Measurements from ENCODE around the gene MRNIP.

MRNIP gene

GRCh38 chr5:179833709-179834070, 24.9 kb downstream of the MRNIP start:
- Histone ChIP-seq H3K9me3 (ENCODE audit: insufficient read depth, low read depth, low read length) (no peaks in the 10 kb centered on the region), H3K27me3 (ENCODE audit: insufficient read depth, low read length) (no peaks in the 10 kb centered on the region), H3K27ac (ENCODE audit: low read length) (no peak overlapping the region), H3K4me1 (ENCODE audit: insufficient read depth, low read length) (peaks cover 6% of the 10 kb centered on the region; the same call in 1 of the 2 replicates), H3K9ac (ENCODE audit: low read depth, low read length) (no peak overlapping the region), H3K36me3 (ENCODE audit: insufficient read depth, low read depth, low read length) (peaks cover 84% of the 10 kb centered on the region), H3K4me3 (ENCODE audit: low read length) (no peak overlapping the region)

- H3K36me3 ChIP-seq (ENCODE audit: insufficient read depth, low read depth, low read length) = peaks cover 83% of the 10 kb centered on the region
- H3K4me3 ChIP-seq (ENCODE audit: low read length) = no peak overlapping the region
- H3K9me3 ChIP-seq (ENCODE audit: insufficient read depth, low read depth, low read length) = no peaks in the 10 kb centered on the region
- no peaks in the 10 kb centered on the region for H3K27me3 ChIP-seq (ENCODE audit: insufficient read depth, low read length)
- H3K4me1 ChIP-seq (ENCODE audit: insufficient read depth, low read length) = peaks cover 8% of the 10 kb centered on the region; the same call in 1 of the 2 replicates
- no peak overlapping the region for H3K9ac ChIP-seq (ENCODE audit: low read depth, low read length)
- no peak overlapping the region for H3K27ac ChIP-seq (ENCODE audit: low read length)
Measured at GRCh38 chr5:179833056-179833708, 25.4 kb downstream of the MRNIP start.

DNA sequence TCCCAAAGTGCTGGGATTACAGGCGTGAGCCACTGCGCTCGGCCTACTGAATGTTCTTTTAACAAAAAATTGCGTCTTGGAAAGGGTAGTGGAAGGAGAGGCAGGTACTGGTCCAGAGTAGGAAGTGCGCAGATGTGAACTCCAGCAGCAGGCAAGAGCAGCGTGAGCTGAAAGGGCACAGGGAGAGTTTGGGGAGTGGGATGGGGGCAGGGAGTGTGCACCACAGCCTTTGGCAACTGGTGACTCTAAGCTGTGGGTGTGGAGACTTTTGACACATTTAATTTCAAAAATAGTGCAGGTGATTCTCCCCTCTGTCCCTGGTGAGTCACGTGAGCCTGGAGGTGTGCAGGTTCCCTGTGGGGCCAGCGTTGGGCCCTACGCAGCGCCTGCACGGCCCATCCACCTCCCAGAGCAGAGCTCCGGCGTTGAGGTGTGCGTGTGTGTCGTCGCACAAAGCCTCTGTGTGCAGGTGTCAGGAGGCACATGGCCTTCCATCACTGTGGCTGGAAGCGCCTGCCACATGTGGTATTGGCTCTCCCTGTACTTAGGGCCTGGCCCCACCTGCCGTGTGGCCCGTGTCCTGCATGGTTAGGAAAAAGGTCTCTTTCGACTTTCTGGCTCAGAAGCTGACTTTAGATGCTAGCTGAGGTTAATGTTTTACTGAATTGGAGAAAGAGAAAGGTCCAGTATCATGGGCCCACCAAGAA, 26.4 kb downstream of the MRNIP start:
- Histone ChIP-seq H3K36me3 (ENCODE audit: insufficient read depth, low read depth, low read length) (peaks cover 83% of the 10 kb centered on the region), H3K27me3 (ENCODE audit: insufficient read depth, low read length) (no peaks in the 10 kb centered on the region), H3K4me3 (ENCODE audit: low read length) (no peak overlapping the region), H3K4me1 (ENCODE audit: insufficient read depth, low read length) (peaks cover 8% of the 10 kb centered on the region; the same call in 1 of the 2 replicates), H3K27ac (ENCODE audit: low read length) (no peak overlapping the region), H3K9me3 (ENCODE audit: insufficient read depth, low read depth, low read length) (no peaks in the 10 kb centered on the region), H3K9ac (ENCODE audit: low read depth, low read length) (no peak overlapping the region)

DNA sequence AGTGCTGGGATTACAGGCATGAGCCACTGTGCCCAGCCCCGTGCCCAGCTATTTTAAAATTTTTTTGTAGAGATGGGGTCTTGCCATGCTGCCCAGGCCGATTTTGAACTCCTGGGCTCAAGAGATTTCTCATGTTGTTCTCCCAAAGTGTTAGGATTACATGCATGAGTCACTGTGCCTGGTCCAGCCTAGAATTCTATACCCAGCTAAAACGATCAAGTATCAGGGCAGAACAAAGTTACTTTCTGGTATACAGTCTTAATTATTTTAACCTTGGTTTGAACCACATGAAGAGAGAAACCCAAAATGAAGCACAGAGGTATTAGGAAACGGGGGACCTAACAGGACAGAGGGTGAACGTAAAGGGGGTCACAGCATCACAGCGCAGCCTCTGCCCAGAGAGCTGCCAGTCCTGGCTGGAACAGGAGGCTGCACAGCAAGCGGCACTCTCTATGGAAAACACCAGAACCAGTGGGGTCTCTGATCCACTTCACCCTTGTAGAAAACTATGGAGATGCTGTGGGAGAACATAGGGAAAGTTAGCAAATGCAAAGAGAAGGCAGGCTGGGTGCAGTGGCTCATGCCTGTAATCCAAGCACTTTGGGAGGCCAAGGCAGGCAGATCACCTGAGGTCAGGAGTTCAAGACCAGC, 27.7 kb downstream of the MRNIP start:
- no peak overlapping the region for H3K4me3 ChIP-seq (ENCODE audit: low read length)
- peaks cover 8% of the 10 kb centered on the region; the same call in 1 of the 2 replicates for H3K4me1 ChIP-seq (ENCODE audit: insufficient read depth, low read length)
- no peak overlapping the region for H3K9ac ChIP-seq (ENCODE audit: low read depth, low read length)
- no peaks in the 10 kb centered on the region for H3K9me3 ChIP-seq (ENCODE audit: insufficient read depth, low read depth, low read length)
- H3K27me3 ChIP-seq (ENCODE audit: insufficient read depth, low read length) = no peaks in the 10 kb centered on the region
- H3K36me3 ChIP-seq (ENCODE audit: insufficient read depth, low read depth, low read length) = peaks cover 83% of the 10 kb centered on the region
- H3K27ac ChIP-seq (ENCODE audit: low read length) = no peak overlapping the region

DNA sequence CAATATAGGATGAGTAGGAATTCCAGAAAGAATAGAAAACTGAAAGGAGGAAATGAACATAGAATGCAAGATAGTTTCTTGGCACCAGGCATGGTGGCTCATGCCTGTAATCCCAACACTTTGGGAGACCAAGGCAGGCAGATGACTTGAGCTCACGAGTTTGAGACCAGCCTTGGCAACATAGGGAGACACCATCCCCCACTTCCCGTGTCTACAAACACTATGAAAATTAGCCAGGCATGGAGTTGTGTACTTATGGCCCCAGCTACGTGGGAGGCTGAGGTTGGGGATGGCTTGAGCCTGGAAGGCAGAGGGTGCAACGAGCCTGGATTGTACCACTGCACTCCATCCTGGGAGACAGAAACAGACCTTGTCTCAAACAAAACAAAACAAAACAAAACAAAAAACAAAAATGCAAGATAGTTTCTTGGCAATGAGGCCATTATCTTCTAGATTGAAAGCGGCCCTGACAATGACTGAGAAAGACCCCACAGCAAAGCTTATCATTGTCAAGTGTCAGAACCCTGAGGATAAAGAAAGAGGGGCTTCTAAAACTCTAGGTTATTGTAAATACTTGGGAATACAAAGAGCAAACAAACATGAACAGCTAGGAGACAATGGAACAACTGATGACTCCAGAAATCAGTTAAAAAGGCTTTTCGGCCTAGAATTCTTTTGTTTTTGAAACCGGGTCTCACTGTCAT, 28.7 kb downstream of the MRNIP start:
- Histone ChIP-seq H3K27me3 (ENCODE audit: insufficient read depth, low read length) (no peaks in the 10 kb centered on the region), H3K9me3 (ENCODE audit: insufficient read depth, low read depth, low read length) (no peaks in the 10 kb centered on the region), H3K4me1 (ENCODE audit: insufficient read depth, low read length) (peaks cover 8% of the 10 kb centered on the region; the same call in 1 of the 2 replicates), H3K4me3 (ENCODE audit: low read length) (no peak overlapping the region), H3K27ac (ENCODE audit: low read length) (no peak overlapping the region), H3K36me3 (ENCODE audit: insufficient read depth, low read depth, low read length) (peaks cover 88% of the 10 kb centered on the region), H3K9ac (ENCODE audit: low read depth, low read length) (no peak overlapping the region)

DNA sequence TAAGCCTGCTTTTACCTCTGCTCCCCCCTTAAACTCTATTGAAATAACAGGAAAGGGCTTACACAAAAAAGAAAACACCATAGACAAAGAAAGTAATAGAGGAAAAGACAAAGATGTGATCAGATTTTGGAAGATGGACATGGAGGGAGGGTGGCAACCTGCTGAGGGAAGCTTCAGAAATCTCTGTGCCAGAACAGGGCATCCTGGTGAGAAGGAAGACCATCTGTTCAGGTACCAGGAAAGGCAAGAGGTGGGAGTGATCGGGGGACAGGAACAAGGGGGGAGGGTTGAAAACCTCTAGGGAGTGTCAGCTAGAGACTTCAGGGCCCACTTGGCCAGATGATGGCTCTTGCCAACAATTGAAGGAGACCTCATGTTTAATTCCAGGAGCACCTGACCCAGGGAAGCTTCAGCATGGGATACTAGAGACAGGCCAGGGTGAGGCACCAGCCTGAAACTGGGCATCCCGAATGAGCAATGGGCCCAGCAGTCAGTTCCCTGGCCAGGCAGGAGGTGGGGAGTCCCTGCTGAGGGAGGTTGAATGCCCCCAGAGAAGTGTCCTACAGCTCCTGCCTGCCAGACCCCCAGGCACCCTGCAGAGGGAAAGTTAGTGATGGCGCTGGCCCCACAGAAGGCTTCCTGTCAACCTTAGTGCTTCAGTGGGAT, 29.7 kb downstream of the MRNIP start:
- H3K27me3 ChIP-seq (ENCODE audit: insufficient read depth, low read length) = no peaks in the 10 kb centered on the region
- peak overlapping the region; percentile 18; the same call in 1 of the 2 replicates for H3K4me3 ChIP-seq (ENCODE audit: low read length)
- H3K27ac ChIP-seq (ENCODE audit: low read length) = peak overlapping the region; percentile 49
- peaks cover 95% of the 10 kb centered on the region for H3K36me3 ChIP-seq (ENCODE audit: insufficient read depth, low read depth, low read length)
- H3K4me1 ChIP-seq (ENCODE audit: insufficient read depth, low read length) = peaks cover 8% of the 10 kb centered on the region; the same call in 1 of the 2 replicates
- H3K9me3 ChIP-seq (ENCODE audit: insufficient read depth, low read depth, low read length) = no peaks in the 10 kb centered on the region
- no peak overlapping the region for H3K9ac ChIP-seq (ENCODE audit: low read depth, low read length)

GRCh38 chr5:179827680-179828079, 30.9 kb downstream of the MRNIP start:
- H3K27me3 ChIP-seq (ENCODE audit: insufficient read depth, low read length) = no peaks in the 10 kb centered on the region
- H3K27ac ChIP-seq (ENCODE audit: low read length) = no peak overlapping the region
- H3K9me3 ChIP-seq (ENCODE audit: insufficient read depth, low read depth, low read length) = no peaks in the 10 kb centered on the region
- no peak overlapping the region for H3K9ac ChIP-seq (ENCODE audit: low read depth, low read length)
- H3K4me3 ChIP-seq (ENCODE audit: low read length) = no peak overlapping the region
- peaks cover 9% of the 10 kb centered on the region for H3K4me1 ChIP-seq (ENCODE audit: insufficient read depth, low read length)
- peaks cover 94% of the 10 kb centered on the region for H3K36me3 ChIP-seq (ENCODE audit: insufficient read depth, low read depth, low read length)

DNA sequence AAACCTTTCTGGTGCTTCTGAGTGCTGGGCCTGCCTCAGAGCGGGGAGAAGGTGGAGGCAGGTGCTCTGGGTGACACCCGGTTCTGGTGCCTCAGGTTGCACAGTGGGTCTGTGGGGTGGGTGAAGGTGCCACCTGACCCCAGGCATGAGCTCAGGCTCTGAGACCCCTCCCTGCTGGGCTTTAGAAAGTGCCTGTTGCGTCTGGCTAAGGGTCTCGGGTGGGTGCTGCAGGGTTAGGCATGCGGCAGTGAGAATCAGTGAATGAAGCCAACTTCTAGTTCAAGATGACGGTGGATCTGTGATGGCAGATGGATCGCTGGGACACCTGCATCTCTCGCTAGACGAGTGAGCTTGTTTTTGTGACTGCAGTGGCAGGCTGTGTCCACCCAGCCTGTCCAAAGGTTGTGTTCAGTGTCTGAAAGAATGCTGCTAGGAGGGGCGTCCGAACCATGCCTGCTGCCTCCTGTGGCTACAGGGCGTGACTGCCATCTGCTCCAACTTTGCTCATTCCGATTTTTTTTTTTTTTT, 32.9 kb downstream of the MRNIP start:
- Histone ChIP-seq H3K9ac (ENCODE audit: low read depth, low read length) (no peak overlapping the region), H3K36me3 (ENCODE audit: insufficient read depth, low read depth, low read length) (peaks cover 77% of the 10 kb centered on the region), H3K4me1 (ENCODE audit: insufficient read depth, low read length) (peaks cover 18% of the 10 kb centered on the region), H3K9me3 (ENCODE audit: insufficient read depth, low read depth, low read length) (no peaks in the 10 kb centered on the region), H3K27ac (ENCODE audit: low read length) (no peak overlapping the region), H3K4me3 (ENCODE audit: low read length) (no peak overlapping the region), H3K27me3 (ENCODE audit: insufficient read depth, low read length) (no peaks in the 10 kb centered on the region)

GRCh38 chr5:179824745-179825112, 33.9 kb downstream of the MRNIP start:
- Histone ChIP-seq H3K9ac (ENCODE audit: low read depth, low read length) (no peak overlapping the region), H3K36me3 (ENCODE audit: insufficient read depth, low read depth, low read length) (peaks cover 67% of the 10 kb centered on the region), H3K4me1 (ENCODE audit: insufficient read depth, low read length) (peaks cover 25% of the 10 kb centered on the region), H3K4me3 (ENCODE audit: low read length) (no peak overlapping the region), H3K27ac (ENCODE audit: low read length) (no peak overlapping the region), H3K9me3 (ENCODE audit: insufficient read depth, low read depth, low read length) (no peaks in the 10 kb centered on the region), H3K27me3 (ENCODE audit: insufficient read depth, low read length) (peaks cover 4% of the 10 kb centered on the region; the same call in 1 of the 2 replicates)

DNA sequence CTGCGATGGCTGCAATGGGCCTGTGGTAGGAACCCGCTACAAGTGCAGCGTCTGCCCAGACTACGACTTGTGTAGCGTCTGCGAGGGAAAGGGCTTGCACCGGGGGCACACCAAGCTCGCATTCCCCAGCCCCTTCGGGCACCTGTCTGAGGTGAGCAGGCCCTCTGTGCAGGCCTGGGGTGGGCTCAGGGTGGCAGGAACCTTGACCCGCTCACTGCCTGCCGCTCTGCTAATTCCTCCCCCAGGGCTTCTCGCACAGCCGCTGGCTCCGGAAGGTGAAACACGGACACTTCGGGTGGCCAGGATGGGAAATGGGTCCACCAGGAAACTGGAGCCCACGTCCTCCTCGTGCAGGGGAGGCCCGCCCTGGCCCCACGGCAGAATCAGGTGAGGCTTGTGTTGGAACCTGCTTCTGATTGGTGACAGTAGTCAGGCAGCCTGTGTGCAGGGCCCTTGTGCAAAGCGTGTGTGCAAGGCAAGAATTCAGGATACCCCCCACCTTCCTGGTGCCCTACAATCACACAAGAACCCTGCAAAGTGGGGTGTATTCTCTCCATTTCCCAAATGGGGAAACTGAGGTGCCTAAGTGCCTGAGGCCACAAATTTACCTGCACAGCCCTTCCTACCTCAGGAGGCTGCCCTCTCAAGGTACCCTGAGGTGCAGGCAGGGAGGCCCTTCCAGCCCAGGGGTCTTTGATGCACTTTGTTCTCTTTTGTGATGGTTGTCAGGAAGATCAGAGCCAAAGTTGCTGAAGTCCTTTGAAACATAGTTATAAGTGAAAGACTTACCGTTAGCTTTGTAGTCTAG, 34.5 kb downstream of the MRNIP start:
- H3K36me3 ChIP-seq (ENCODE audit: insufficient read depth, low read depth, low read length) = peaks cover 63% of the 10 kb centered on the region
- H3K4me1 ChIP-seq (ENCODE audit: insufficient read depth, low read length) = peaks cover 27% of the 10 kb centered on the region
- no peak overlapping the region for H3K4me3 ChIP-seq (ENCODE audit: low read length)
- H3K9me3 ChIP-seq (ENCODE audit: insufficient read depth, low read depth, low read length) = no peaks in the 10 kb centered on the region
- no peak overlapping the region for H3K27ac ChIP-seq (ENCODE audit: low read length)
- no peak overlapping the region for H3K9ac ChIP-seq (ENCODE audit: low read depth, low read length)
- peaks cover 7% of the 10 kb centered on the region; the same call in 1 of the 2 replicates for H3K27me3 ChIP-seq (ENCODE audit: insufficient read depth, low read length)
